ENCODE results near the gene SLC16A11.

DNA sequence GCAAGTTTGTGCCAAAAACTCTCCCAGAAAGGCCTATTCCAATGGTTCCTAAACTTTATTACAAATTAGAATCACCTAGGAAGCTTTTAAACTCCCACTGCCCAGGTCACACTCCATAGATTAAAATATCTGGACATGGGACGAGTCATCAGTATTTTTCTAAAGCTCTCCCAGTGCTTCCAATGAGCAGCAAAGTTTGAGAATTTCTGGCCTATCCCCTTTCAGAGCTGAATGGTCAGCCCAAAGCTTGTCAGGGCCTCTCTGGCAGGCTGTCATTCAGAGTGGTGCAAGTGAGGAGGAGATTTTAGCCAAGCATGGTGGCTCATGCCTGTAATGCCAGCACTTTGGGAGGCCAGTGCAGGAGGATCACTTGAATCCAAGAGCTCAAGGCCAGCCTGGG lies 18.6 kb downstream of the SLC16A11 start:
- TF ChIP-seq RAD21 (conservative IDR thresholded peaks at IDR 0.05) (no peak), POLR2AphosphoS5 (IDR thresholded peaks at IDR 0.05) (no peak)
